ENCODE data around the gene CAPG. TPM values are rescaled to one million over a fixed set of nuclear protein-coding genes. Genes with fewer than 3 reads are reported as not detected.

Gene CAPG
- total and polyA plus RNA-seq, 9 of the 15 experiments (the other 6 are each of a cell fraction or from before 2014, with no cell fraction given) = 10.6 to 90.4 (median 56.0) TPM

GRCh38 chr2:85355521-85355920 lies 54.6 kb downstream of the CAPG start:
- BruUV-seq (replicated peaks) = no TSS peak
- ATAC-seq (no peak), DNase-seq (ENCODE audit: extremely low read depth in 1 of 4, low spot score in 3 of 4) (no peak), FAIRE-seq (no peak)
- Histone ChIP-seq H3K27me3 (ENCODE audit: control insufficient read depth in 2 of 2, insufficient read depth in 2 of 2, low read length in 2 of 2) (no peaks in the 10 kb centered on the region), H3K36me3 (ENCODE audit: control insufficient read depth, insufficient read depth, low read length) (peaks cover 47% of the 10 kb centered on the region; the same call in 2 of the 3 replicates), H4K20me1 (replicated peaks; ENCODE audit: control insufficient read depth, insufficient read depth, low read length) (no peaks in the 10 kb centered on the region), H3K9ac (ENCODE audit: insufficient read depth in 1 of 2, low read depth in 2 of 2, low read length in 2 of 2) (peak overlapping the region; percentile 91 to 94), H3K4me2 (ENCODE audit: insufficient read depth, low read length) (peak overlapping the region; percentile 100), H3K9me1 (ENCODE audit: control insufficient read depth, insufficient read depth, low read length) (no peaks in the 10 kb centered on the region), H3K27ac (ENCODE audit: extremely low read depth, low read depth, low read length) (peak overlapping the region; percentile 84; the same call in 2 of the 3 replicates), H3K4me3 (peak overlapping the region; percentile 83), H3K4me1 (replicated peaks in 1 of 2; ENCODE audit: control insufficient read depth in 2 of 2, insufficient read depth in 2 of 2, low read length in 2 of 2) (peaks cover 9 to 15% of the 10 kb centered on the region in 2 experiments), H2AFZ (ENCODE audit: low read depth, low read length) (peak overlapping the region; percentile 97; the same call in 1 of the 2 replicates), H3K79me2 (ENCODE audit: control insufficient read depth, insufficient read depth, low read length) (peaks cover 32% of the 10 kb centered on the region), H3K9me3 (replicated peaks; ENCODE audit: control insufficient read depth, insufficient read depth, low read depth, low read length) (no peaks in the 10 kb centered on the region)
- in situ Hi-C loops (cut with MboI) (no loop called here), intact Hi-C loops (cut with micrococcal nuclease) (no loop called here)
- POLR2A ChIA-PET = interaction anchor here (1.2 to 2.5 kb wide), 6 partner anchors 10 to 240 kb away, joined by 6 to 15 read pairs (median 8); partner anchors contain the start of genes MAT2A and RNF181
- TF ChIP-seq WHSC1 (IDR thresholded peaks at IDR 0.05; ENCODE audit: low read length) (no peak), BCL6 (CRISPR knock-in tag; IDR thresholded peaks at IDR 0.05) (no peak), YY1 (IDR thresholded peaks at IDR 0.05; ENCODE audit: borderline replicate concordance in 1 of 3, control insufficient read depth in 1 of 3, extremely low read depth in 1 of 3, insufficient read depth in 3 of 3, insufficient read length in 1 of 3, insufficient replicate concordance in 2 of 3, low read depth in 1 of 3, low read length in 2 of 3) (peak in 1 of 3 experiments; percentile 14), ESRRB (CRISPR knock-in tag; IDR thresholded peaks at IDR 0.05; ENCODE audit: borderline replicate concordance) (no peak), BRD4 (IDR thresholded peaks at IDR 0.05) (no peak), ZBTB5 (IDR thresholded peaks at IDR 0.05) (no peak), BACH1 (tag; IDR thresholded peaks at IDR 0.05) (no peak)
- CTCF ChIA-PET (ENCODE audit: low intra/inter-chr PET ratio) = no interaction called here
- WGBS (ENCODE audit: insufficient coverage, low coverage, missing lambda C conversion rate) = 54% methylated on average over 3 of the region's 3 CpGs
